B cell (primary cell): ENCODE data around the gene PDZD2.

Source experiments
- EZH2 ChIP-seq: IDR thresholded peaks from 2 replicates; pipeline ENCODE4 v1.6.1; 2012; ENCODE audit warnings: borderline replicate concordance, low read depth, mild to moderate bottlenecking, moderate library complexity, low read length; ENCODE audit not compliant: insufficient read depth, poor library complexity, severe bottlenecking
- TF ChIP-seq, protein P1 (sequence below): fragments of 200-600 bp; IDR thresholded peaks from one replicate; pipeline ENCODE4 v1.8.0; 2022; ENCODE audit warnings: antibody characterized with exemption, mild to moderate bottlenecking

DNA sequence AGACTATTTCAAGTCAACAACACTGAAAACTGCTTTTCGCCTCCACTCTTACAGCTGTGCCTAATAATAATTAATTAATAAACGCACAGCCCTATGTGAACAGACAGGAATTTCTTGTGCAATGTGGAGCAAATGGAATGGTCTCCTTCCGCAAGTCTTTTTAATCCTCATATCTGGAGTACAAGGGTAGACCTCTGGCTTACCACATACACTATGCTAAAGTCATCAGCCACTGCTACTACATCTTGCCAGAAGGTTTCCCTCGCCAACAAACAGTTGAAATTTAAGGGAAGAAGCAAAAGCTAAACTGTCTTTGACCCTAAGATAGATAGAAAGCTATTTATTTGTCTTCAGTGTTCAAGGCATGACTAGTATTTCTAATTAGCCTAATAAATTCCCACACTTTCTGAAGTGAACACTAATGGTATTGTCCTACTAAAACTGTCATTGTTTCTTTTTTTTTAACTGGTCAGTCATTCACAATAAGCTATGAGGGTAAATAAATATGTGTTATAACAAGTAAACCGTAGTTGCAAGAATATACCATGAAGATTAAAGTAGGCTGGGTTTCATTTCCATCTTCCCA, 471.3 kb downstream of the PDZD2 start:
- TF ChIP-seq, protein P1, sequence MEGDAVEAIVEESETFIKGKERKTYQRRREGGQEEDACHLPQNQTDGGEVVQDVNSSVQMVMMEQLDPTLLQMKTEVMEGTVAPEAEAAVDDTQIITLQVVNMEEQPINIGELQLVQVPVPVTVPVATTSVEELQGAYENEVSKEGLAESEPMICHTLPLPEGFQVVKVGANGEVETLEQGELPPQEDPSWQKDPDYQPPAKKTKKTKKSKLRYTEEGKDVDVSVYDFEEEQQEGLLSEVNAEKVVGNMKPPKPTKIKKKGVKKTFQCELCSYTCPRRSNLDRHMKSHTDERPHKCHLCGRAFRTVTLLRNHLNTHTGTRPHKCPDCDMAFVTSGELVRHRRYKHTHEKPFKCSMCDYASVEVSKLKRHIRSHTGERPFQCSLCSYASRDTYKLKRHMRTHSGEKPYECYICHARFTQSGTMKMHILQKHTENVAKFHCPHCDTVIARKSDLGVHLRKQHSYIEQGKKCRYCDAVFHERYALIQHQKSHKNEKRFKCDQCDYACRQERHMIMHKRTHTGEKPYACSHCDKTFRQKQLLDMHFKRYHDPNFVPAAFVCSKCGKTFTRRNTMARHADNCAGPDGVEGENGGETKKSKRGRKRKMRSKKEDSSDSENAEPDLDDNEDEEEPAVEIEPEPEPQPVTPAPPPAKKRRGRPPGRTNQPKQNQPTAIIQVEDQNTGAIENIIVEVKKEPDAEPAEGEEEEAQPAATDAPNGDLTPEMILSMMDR, result no peak
- TF ChIP-seq EZH2, result no peak
